ENCODE results near the gene CLDN7.

Gene CLDN7

GRCh38 chr17:7292729-7293128, 30.5 kb upstream of the CLDN7 start:
- peak; percentile 21 for DNase-seq (ENCODE audit: low spot score)

GRCh38 chr17:7292194-7292593, 29.9 kb upstream of the CLDN7 start:
- no peak for DNase-seq (ENCODE audit: low spot score)

More at GRCh38 chr17:7292729-7293128, 30.5 kb upstream of the CLDN7 start:
- TF ChIP-seq CTCF (IDR thresholded peaks at IDR 0.05; ENCODE audit: extremely low read depth, missing control alignments): no peak

GRCh38 chr17:7290685-7291084, 28.4 kb upstream of the CLDN7 start:
- DNase-seq (ENCODE audit: low spot score): no peak
- TF ChIP-seq CTCF (IDR thresholded peaks at IDR 0.05; ENCODE audit: extremely low read depth, missing control alignments): no peak

More at GRCh38 chr17:7292194-7292593, 29.9 kb upstream of the CLDN7 start:
- no peak for TF ChIP-seq CTCF (IDR thresholded peaks at IDR 0.05; ENCODE audit: extremely low read depth, missing control alignments)

- TF ChIP-seq CTCF (IDR thresholded peaks at IDR 0.05; ENCODE audit: extremely low read depth, missing control alignments): no peak
- no peak for DNase-seq (ENCODE audit: low spot score)
These were observed 27.9 kb upstream of the CLDN7 start for GRCh38 chr17:7290166-7290565.

GRCh38 chr17:7289256-7290032, 27.2 kb upstream of the CLDN7 start:
- DNase-seq (ENCODE audit: low spot score): no peak
- TF ChIP-seq CTCF (IDR thresholded peaks at IDR 0.05; ENCODE audit: extremely low read depth, missing control alignments): no peak

- no peak for DNase-seq (ENCODE audit: low spot score)
- no peak for TF ChIP-seq CTCF (IDR thresholded peaks at IDR 0.05; ENCODE audit: extremely low read depth, missing control alignments)
These were observed 23.4 kb upstream of the CLDN7 start for GRCh38 chr17:7285679-7286078.

GRCh38 chr17:7284911-7285310, 22.6 kb upstream of the CLDN7 start:
- no peak for DNase-seq (ENCODE audit: low spot score)
- TF ChIP-seq CTCF (IDR thresholded peaks at IDR 0.05; ENCODE audit: extremely low read depth, missing control alignments): no peak
